IMR-90 (cell line): ENCODE results near the gene NDUFB10.

Experiments
- BHLHE40 ChIP-seq: fragments of 150-350 bp; IDR thresholded peaks from 2 replicates; pipeline ENCODE4 v1.6.1; 2016; ENCODE audit warnings: mild to moderate bottlenecking, low read depth, low read length
- CEBPB ChIP-seq: IDR thresholded peaks from 2 replicates; pipeline ENCODE4 v1.6.1; 2012; ENCODE audit warnings: low read depth, low read length, improper control_type of control experiment
- CHD1 ChIP-seq: IDR thresholded peaks from 2 replicates; pipeline ENCODE4 v1.6.1; 2012; ENCODE audit warnings: low read depth, low read length, improper control_type of control experiment
- MAFK ChIP-seq: IDR thresholded peaks from 2 replicates; pipeline ENCODE4 v1.6.1; 2012; ENCODE audit warnings: low read depth, low read length, improper control_type of control experiment
- MAZ ChIP-seq: IDR thresholded peaks from 2 replicates; pipeline ENCODE4 v1.6.1; 2012; ENCODE audit warnings: low read depth, mild to moderate bottlenecking, low read length, improper control_type of control experiment, moderate library complexity, borderline replicate concordance
- MXI1 ChIP-seq: IDR thresholded peaks from 2 replicates; pipeline ENCODE4 v1.6.1; 2012; ENCODE audit warnings: low read depth, mild to moderate bottlenecking, low read length, moderate library complexity, borderline replicate concordance
- NFE2L2 ChIP-seq: fragments of 150-350 bp; IDR thresholded peaks from 2 replicates; pipeline ENCODE4 v1.6.1; 2016; ENCODE audit warnings: low read depth, mild to moderate bottlenecking, low read length
- POLR2A ChIP-seq: IDR thresholded peaks from 2 replicates; pipeline ENCODE4 v1.6.1; 2012; ENCODE audit warnings: mild to moderate bottlenecking, low read depth, low read length
- RAD21 ChIP-seq: IDR thresholded peaks from 2 replicates; pipeline ENCODE4 v1.6.1; 2012; ENCODE audit warnings: low read length, improper control_type of control experiment
- RFX5 ChIP-seq: IDR thresholded peaks from 2 replicates; pipeline ENCODE4 v1.8.0; 2012; ENCODE audit warnings: low read depth, mild to moderate bottlenecking, low read length, moderate library complexity
- SMC3 ChIP-seq: fragments of 150-350 bp; IDR thresholded peaks from 2 replicates; pipeline ENCODE4 v1.6.1; 2016; ENCODE audit warnings: low read depth, mild to moderate bottlenecking, antibody characterized with exemption, low read length, moderate library complexity
- TF ChIP-seq, protein P1 (sequence below): conservative IDR thresholded peaks from 2 replicates; pipeline ENCODE4 v1.5.1; 2012; ENCODE audit warnings: mild to moderate bottlenecking, low read depth, low read length, improper control_type of control experiment
- TF ChIP-seq, protein P2 (sequence below): fragments of 150-350 bp; IDR thresholded peaks from 2 replicates; pipeline ENCODE4 v1.6.1; 2016; ENCODE audit warnings: low read depth, mild to moderate bottlenecking, low read length, moderate library complexity, borderline replicate concordance
- TF ChIP-seq, protein P3 (sequence below): fragments of 150-350 bp; IDR thresholded peaks from 2 replicates; pipeline ENCODE4 v1.6.1; 2017; ENCODE audit warnings: mild to moderate bottlenecking, antibody characterized with exemption, low read length, low read depth

DNA sequence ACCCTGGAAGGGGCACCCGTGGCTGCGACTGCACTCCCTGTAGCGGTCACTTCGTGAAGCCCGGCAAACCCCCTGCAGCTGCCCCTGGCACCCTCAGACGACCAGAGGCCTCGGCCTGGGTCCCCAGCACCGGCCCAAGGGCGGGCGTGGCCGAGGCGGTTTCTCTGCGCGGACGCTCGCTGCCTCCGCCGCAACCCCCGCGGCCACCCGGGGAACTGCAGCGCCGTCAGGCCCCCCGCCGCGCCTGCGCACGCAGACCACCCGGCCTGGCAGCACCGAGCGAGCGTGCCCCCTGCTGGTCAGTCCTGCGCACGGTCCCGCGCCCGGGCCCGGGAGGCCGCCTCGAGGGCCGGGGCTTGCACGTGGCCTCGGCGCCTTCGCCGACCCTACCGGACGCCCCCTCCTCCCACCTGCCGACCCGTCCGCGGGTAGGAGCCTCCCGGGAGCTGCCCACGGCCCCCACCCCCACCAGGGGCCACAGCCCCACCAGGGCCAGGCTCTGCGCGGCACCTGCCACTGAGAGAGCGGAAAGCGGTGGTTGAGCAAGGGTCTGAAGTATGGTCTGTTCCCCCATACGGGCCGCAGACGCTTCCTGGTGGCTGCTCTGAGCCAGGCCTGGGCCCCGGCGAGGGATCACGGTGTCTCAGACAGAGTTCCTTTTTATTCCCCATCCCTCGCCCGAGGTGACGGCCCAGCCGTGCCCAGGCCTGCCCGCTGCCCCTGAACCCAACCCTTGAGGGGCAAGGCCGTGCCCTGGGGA is 29.6 kb upstream of the NDUFB10 start:
- TF ChIP-seq, protein P1, sequence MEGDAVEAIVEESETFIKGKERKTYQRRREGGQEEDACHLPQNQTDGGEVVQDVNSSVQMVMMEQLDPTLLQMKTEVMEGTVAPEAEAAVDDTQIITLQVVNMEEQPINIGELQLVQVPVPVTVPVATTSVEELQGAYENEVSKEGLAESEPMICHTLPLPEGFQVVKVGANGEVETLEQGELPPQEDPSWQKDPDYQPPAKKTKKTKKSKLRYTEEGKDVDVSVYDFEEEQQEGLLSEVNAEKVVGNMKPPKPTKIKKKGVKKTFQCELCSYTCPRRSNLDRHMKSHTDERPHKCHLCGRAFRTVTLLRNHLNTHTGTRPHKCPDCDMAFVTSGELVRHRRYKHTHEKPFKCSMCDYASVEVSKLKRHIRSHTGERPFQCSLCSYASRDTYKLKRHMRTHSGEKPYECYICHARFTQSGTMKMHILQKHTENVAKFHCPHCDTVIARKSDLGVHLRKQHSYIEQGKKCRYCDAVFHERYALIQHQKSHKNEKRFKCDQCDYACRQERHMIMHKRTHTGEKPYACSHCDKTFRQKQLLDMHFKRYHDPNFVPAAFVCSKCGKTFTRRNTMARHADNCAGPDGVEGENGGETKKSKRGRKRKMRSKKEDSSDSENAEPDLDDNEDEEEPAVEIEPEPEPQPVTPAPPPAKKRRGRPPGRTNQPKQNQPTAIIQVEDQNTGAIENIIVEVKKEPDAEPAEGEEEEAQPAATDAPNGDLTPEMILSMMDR, result peak; percentile 99
- no peak for TF ChIP-seq NFE2L2
- peak; percentile 35; the same call in 1 of the 2 replicates for TF ChIP-seq MXI1
- TF ChIP-seq SMC3, result peak; percentile 91
- no peak for TF ChIP-seq POLR2A
- TF ChIP-seq RAD21, result peak; percentile 90
- TF ChIP-seq, protein P2, sequence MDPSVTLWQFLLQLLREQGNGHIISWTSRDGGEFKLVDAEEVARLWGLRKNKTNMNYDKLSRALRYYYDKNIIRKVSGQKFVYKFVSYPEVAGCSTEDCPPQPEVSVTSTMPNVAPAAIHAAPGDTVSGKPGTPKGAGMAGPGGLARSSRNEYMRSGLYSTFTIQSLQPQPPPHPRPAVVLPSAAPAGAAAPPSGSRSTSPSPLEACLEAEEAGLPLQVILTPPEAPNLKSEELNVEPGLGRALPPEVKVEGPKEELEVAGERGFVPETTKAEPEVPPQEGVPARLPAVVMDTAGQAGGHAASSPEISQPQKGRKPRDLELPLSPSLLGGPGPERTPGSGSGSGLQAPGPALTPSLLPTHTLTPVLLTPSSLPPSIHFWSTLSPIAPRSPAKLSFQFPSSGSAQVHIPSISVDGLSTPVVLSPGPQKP, result no peak
- no peak for TF ChIP-seq MAFK
- TF ChIP-seq CEBPB, result no peak
- no peak for TF ChIP-seq RFX5
- no peak for TF ChIP-seq CHD1
- peak; percentile 65; the same call in 1 of the 2 replicates for TF ChIP-seq MAZ
- peak; percentile 44; the same call in 1 of the 2 replicates for TF ChIP-seq BHLHE40
- TF ChIP-seq, protein P3, sequence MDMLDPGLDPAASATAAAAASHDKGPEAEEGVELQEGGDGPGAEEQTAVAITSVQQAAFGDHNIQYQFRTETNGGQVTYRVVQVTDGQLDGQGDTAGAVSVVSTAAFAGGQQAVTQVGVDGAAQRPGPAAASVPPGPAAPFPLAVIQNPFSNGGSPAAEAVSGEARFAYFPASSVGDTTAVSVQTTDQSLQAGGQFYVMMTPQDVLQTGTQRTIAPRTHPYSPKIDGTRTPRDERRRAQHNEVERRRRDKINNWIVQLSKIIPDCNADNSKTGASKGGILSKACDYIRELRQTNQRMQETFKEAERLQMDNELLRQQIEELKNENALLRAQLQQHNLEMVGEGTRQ, result peak; percentile 3; the same call in 1 of the 2 replicates
